ENCODE measurements around the gene MRPS18B. TPM values are rescaled to one million over a fixed set of nuclear protein-coding genes. Genes with fewer than 3 reads are reported as not detected.

Gene MRPS18B
- total RNA-seq, 1 experiment from 2014 or later: 48.8 TPM

DNA sequence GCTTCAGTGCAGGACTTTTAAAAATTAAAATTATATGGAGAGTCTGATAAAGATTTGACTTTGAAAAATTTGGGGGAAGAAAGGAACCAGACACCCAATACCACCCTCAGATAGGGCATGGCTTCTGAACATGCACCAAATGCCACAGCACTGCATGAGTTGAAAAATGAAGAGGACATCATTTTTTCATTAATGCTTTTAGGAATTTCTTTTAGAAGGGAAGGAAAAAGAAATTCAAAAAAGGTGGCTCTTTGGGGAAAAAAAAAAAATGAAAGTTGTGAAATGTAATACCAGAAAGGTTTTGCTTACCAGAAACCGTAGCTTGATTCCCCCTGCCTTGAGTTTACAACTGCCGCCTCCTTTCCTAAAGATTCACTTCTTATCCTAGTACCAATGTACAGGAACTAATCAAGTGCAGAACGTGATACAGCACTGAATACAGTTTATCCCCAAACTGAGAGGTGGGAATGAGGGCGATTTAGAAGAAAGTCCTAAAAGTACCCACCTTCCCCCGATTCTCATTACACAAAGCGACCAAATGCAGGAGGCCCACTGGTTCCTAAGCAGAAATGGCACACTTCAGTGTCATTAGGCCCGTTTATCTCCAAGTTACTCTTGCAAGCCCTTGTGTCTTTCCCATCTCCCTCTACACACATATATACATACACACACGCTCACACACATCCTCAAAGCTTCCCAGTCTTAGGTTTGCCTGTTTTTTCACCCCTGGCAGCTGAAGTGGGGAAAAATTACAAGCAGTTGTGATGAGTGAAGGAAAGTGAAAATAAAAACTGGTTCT lies 3.4 kb upstream of the MRPS18B start:
- H3K36me3 ChIP-seq: peaks cover 34% of the 10 kb centered on the region
- DNase-seq: no peak
- H3K4me1 ChIP-seq: peaks cover 4% of the 10 kb centered on the region; the same call in 1 of the 2 replicates
- peak overlapping the region; percentile 75; the same call in 1 of the 2 replicates for H3K4me3 ChIP-seq
- H3K27ac ChIP-seq: no peak overlapping the region
- no peaks in the 10 kb centered on the region for H3K27me3 ChIP-seq
- H3K9me3 ChIP-seq (replicated peaks): no peaks in the 10 kb centered on the region

DNA sequence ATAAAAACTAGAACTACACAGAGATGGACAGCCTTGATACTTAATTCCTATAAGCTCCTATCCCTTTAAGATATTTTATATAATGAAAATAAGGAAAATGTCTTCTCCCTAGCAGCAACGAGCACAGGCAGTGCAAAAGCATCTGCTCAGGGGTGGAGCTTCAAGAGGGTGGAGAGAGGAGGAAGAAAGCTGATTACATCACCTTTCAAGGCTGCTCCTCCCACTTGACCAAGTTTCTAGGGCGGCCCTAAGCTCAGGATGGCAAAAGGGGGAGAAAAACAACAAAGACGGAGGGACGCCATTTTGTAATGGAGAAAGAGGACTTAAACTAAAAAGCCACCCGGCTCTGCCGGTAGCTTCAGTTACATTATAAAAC lies 2.8 kb upstream of the MRPS18B start:
- Histone ChIP-seq H3K4me1 (peaks cover 4% of the 10 kb centered on the region; the same call in 1 of the 2 replicates), H3K27ac (peak overlapping the region; percentile 98), H3K36me3 (peaks cover 29% of the 10 kb centered on the region), H3K4me3 (peak overlapping the region; percentile 75), H3K9me3 (replicated peaks) (no peaks in the 10 kb centered on the region), H3K27me3 (no peaks in the 10 kb centered on the region)
- DNase-seq: peak; percentile 90 to 96

DNA sequence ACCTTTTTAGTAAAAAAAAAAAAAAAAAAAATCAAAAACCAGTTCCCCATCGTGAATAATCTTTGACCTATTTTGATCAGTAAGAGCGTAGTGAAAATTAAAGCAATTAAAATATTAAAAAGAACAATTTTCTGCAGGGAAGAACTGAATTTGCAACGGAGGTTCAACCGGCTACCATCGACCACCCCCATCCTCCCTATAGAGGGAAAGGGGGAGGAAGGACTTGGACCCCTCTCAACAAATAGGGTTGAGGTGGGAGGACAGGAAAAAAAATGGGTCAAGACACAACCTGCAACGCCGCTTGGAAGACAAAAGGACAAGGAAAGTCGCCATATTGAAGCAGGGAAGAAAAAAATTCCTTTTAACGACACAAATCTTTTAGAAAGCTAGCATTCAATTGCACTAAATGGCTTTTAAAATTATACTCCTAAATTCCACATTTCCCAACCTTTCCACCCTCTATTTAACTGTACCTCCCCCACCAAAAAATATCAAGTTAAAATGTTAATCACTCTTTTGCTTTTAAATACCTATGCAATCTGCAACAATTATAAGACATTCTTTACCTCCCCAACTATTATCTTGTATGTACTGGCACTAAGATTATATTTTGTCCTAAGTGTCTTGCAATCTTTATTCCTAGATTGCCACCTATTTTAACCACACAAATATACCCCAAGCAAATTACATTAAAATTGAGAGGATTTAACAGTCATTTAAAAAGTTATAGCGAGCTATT lies 2.3 kb upstream of the MRPS18B start:
- Histone ChIP-seq H3K36me3 (peaks cover 29% of the 10 kb centered on the region), H3K4me3 (peak overlapping the region; percentile 75), H3K9me3 (replicated peaks) (no peaks in the 10 kb centered on the region)

DNA sequence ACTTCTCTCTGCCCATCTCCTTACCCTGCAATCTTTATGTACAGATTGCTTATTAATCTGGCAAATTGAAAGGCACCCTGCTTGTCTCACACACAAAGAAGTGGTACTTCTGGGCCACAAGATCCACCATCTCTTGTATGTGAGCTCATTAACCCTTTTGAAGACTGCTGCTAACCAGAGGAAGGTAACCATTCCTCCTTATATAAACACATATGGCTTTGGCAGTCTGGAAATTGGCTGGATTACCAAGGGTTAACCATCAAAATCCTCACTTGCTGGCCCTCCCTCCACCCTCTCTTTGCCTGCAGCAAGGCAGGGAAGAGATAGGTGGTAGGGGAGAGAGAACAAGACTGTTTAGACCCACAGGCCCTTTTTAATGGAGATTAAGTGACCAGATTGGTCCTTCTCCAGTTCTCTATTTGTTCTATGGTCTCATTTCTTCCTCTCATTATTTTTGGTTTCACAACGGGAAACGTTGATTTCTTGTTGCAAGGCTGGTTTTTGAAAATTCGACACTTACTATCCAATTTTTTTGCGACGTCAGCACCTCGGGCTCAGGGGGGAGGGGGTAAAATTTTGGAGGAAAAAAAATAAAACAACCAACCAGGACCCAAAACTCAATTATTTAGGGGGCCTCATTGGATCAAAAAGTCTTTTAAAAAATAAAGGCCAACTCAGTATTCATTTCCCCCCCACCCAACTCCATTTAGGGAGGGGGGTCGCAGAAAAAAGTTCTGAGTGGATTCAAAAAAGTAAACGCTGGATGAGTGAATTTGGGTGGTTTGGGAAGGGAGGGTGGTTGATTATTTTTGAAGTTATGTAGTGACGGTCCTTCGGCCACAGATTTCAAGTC lies 1.5 kb upstream of the MRPS18B start:
- Histone ChIP-seq H3K4me1 (peaks cover 4% of the 10 kb centered on the region; the same call in 1 of the 2 replicates), H3K4me3 (peak overlapping the region; percentile 75), H3K9me3 (replicated peaks) (no peaks in the 10 kb centered on the region), H3K27ac (peak overlapping the region; percentile 98), H3K36me3 (peaks cover 29% of the 10 kb centered on the region), H3K27me3 (no peaks in the 10 kb centered on the region)
- peak in 1 of 2 experiments; percentile 48 for DNase-seq

More for the DNA sequence above, 2.3 kb upstream of the MRPS18B start:
- Histone ChIP-seq H3K27ac (peak overlapping the region; percentile 98), H3K27me3 (no peaks in the 10 kb centered on the region), H3K4me1 (peaks cover 4% of the 10 kb centered on the region; the same call in 1 of the 2 replicates)
- DNase-seq: peak; percentile 58 to 77

DNA sequence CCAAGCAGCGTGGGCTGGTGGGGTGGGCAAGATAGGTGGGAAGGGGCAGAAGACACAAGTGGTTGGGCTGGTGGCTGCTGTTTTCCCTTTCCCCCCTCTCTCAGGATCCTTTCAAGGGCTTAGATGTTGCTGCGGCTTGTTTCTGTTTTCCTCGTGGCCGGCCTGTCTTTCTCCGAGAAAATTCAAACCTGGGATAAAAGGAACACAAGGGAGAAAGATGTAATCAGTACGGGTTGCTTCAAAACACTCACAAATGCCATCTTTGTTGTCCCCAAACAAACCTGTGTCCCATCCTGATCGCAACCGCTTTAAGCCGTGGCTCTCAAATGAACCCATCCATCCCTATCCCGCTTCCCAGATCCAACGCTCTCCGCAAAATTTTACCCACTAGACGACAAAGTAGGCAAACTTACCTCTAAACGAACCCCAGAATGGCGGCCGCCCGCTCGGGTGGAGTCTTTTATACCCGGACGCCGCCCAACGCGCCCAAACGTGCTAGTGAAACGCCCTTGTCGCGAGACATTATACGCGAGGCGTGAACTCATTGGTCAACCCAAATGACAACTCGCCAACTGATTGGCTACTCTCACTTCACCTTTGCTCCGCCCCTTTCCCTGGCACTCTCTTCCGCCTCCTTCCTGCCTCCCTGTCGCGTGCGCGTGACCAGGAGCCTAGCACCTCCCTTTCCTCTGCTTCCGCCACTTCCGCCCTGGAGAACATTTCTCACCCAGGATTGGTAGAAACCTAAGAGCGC lies 652 bp upstream of the MRPS18B start, which contains the start of gene PPP1R10:
PPP1R10 (minus strand) TSS at position 433 of the 754 bp plus-strand sequence. CDS start 7,299 bp downstream, outside the sequence.
- no peaks in the 10 kb centered on the region for H3K9me3 ChIP-seq (replicated peaks)
- H3K27me3 ChIP-seq: no peaks in the 10 kb centered on the region
- peaks cover 27% of the 10 kb centered on the region for H3K36me3 ChIP-seq
- H3K4me1 ChIP-seq: peaks cover 4% of the 10 kb centered on the region; the same call in 1 of the 2 replicates
- DNase-seq: peak; percentile 99 to 100
- H3K27ac ChIP-seq: peak within 1 kb of the TSS; percentile 98
- H3K4me3 ChIP-seq: peak within 1 kb of the TSS; percentile 75

DNA sequence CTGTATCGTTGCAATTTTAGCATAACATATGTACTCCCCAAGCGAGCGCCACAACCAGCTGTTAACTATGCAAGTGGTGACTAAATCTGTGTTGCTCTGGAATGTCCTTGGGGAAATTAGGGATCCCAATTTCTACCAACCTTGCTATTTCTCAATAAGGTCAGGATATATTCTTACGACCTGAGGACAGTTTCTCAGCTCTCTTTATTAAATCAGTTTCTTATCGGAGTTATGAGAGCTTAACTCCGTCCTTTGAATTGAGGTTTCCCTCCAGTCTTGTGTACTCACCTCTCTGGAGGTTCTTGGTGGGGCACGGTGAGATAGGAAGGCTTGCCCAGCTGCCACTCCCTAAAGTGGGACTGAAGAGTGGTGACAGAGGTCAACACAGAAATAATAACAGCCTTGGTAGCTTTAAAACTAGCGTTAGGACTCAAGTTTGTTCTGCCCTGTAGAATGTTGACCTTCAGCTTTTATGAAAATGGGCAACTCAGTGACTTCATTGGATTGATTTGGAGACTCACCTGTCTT lies 694 bp downstream of the MRPS18B start:
- no peaks in the 10 kb centered on the region for H3K9me3 ChIP-seq (replicated peaks)
- peaks cover 26% of the 10 kb centered on the region for H3K36me3 ChIP-seq
- H3K27ac ChIP-seq: peak overlapping the region; percentile 98
- DNase-seq: peak in 1 of 2 experiments; percentile 26
- peak overlapping the region; percentile 75 for H3K4me3 ChIP-seq
- H3K27me3 ChIP-seq: no peaks in the 10 kb centered on the region
- peaks cover 4% of the 10 kb centered on the region; the same call in 1 of the 2 replicates for H3K4me1 ChIP-seq

DNA sequence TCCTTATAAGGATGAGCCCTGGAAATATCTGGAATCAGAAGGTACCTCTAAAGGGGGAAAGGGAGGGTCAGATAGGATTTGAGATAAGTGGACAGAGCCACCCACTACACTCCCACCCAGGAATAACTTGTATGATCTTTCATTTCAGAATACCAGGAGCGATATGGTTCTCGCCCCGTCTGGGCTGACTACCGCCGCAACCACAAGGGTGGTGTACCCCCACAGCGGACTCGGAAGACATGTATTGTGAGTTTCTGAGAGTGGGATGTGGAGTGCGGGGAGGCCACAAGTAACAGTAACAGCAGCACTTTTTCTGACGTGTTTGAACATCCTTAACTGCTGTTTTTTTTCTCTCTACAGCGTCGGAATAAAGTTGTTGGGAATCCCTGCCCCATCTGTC lies 1.9 kb downstream of the MRPS18B start:
- no peak overlapping the region for H3K27ac ChIP-seq
- DNase-seq: no peak
- H3K27me3 ChIP-seq: no peaks in the 10 kb centered on the region
- H3K36me3 ChIP-seq: peaks cover 30% of the 10 kb centered on the region
- no peaks in the 10 kb centered on the region for H3K9me3 ChIP-seq (replicated peaks)
- peaks cover 2% of the 10 kb centered on the region; the same call in 1 of the 2 replicates for H3K4me1 ChIP-seq
- H3K4me3 ChIP-seq: no peak overlapping the region

DNA sequence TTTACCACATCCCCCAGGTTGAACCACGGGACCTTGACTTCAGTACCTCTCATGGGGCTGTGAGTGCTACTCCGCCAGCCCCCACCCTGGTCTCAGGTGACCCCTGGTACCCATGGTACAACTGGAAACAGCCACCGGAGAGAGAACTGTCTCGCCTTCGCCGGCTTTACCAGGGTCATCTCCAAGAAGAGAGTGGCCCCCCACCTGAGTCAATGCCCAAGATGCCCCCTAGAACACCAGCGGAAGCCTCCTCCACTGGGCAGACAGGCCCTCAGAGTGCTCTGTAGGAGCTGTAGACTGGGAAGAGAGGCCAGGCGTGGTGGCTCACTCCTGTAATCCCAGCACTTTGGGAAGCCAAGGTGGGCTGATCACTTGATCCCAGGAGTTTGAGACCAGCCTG lies 7.9 kb downstream of the MRPS18B start:
- no peak for DNase-seq
- Histone ChIP-seq H3K9me3 (replicated peaks) (no peaks in the 10 kb centered on the region), H3K4me1 (peaks cover 10% of the 10 kb centered on the region), H3K27me3 (no peaks in the 10 kb centered on the region), H3K27ac (peak overlapping the region; percentile 96; the same call in 1 of the 2 replicates), H3K36me3 (peaks cover 30% of the 10 kb centered on the region), H3K4me3 (no peak overlapping the region)

DNA sequence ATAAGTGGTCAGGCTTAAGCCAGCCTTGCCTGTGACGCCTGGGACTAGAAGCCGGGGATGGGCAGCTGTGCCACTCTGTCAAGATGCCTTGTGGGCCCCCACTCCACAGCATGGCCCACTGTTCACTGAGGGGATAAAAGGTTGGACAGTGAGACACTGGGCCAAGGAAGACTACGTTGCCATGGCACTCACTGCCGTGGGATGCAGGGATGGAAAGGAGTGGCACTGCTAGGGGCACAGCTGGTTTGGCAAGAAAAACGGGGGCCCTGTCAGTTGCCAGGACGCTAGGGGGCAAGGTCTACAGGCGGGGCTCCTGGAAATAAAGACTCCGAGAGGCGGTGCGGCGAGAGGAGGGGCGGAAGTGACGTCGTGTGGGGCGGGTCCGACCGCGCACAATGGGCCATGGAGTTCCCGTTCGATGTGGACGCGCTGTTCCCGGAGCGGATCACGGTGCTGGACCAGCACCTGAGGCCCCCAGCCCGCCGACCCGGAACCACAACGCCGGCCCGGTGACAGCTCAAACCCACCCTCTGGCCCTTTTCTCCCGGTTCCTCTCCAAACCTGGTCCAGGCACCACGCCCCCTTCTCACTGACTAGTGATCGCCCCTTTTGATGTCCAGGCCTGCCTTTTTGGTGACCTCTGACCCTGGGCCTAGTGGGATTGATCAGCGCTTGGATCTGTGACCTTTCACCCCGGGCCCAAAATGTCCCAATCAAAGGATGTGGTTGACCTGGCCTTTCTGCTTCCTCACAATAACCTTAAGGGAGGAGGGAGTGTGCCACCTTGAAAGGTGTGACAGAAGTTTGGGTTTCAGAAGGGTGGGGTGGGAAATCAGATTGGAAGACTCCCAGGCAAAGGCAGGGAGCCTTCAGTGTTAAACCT lies 9.1 kb downstream of the MRPS18B start, which contains the start of gene ATAT1:
ATAT1 (plus strand) TSS at position 391 of the 883 bp plus-strand sequence.
- peak within 1 kb of the TSS; percentile 96 for H3K27ac ChIP-seq
- peaks cover 10% of the 10 kb centered on the region for H3K4me1 ChIP-seq
- H3K9me3 ChIP-seq (replicated peaks): no peaks in the 10 kb centered on the region
- peak; percentile 91 to 93 for DNase-seq
- H3K4me3 ChIP-seq: peak within 1 kb of the TSS; percentile 72
- peaks cover 32% of the 10 kb centered on the region for H3K36me3 ChIP-seq
- H3K27me3 ChIP-seq: no peaks in the 10 kb centered on the region

DNA sequence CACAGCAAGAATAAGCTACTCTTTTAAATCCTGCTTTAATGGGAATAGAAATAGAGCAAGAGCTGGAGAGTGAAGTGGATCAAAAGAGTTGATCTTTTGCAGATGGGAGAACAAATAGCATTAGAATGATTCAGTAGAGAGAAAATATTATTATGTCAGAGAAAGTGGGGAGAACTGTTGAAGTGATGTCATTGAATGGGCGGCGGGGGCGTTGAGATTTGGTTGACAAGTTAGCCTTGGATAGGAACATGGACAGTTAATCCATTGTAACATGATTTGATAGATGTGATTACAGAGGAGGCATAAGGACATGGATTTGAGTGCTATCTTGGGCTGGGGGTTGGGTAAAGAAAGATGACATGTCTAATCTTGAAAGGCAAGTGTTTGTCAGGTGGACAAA lies 18.2 kb downstream of the MRPS18B start:
- peaks cover 4% of the 10 kb centered on the region; the same call in 1 of the 2 replicates for H3K36me3 ChIP-seq
- no peaks in the 10 kb centered on the region for H3K9me3 ChIP-seq (replicated peaks)

DNA sequence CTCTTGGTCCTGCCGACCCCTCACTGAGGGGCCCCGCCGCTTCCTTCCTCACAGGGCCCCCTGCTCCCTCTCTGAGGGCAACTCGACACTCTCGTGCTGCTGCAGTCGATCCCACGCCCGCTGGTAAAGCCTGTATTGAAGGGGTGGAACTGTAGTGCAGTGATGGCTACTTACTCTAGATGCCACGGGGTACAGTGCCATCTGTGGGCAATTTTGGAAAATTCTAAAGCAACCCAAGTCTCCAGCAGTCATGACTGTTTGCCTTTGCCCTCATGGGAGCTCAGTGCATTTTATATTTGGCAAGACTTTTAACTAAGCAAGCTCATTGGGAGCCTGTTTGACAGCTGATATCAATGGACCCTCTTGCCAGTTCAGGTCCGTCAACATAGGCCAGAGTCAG lies 22.8 kb downstream of the MRPS18B start:
- Histone ChIP-seq H3K4me3 (no peak overlapping the region), H3K4me1 (no peaks in the 10 kb centered on the region), H3K36me3 (peaks cover 7% of the 10 kb centered on the region; the same call in 1 of the 2 replicates), H3K27me3 (no peaks in the 10 kb centered on the region), H3K9me3 (replicated peaks) (no peaks in the 10 kb centered on the region), H3K27ac (no peak overlapping the region)
- no peak for DNase-seq

More for the DNA sequence above, 18.2 kb downstream of the MRPS18B start:
- H3K4me3 ChIP-seq: no peak overlapping the region
- H3K4me1 ChIP-seq: no peaks in the 10 kb centered on the region
- H3K27ac ChIP-seq: no peak overlapping the region
- no peaks in the 10 kb centered on the region for H3K27me3 ChIP-seq
- DNase-seq: no peak

DNA sequence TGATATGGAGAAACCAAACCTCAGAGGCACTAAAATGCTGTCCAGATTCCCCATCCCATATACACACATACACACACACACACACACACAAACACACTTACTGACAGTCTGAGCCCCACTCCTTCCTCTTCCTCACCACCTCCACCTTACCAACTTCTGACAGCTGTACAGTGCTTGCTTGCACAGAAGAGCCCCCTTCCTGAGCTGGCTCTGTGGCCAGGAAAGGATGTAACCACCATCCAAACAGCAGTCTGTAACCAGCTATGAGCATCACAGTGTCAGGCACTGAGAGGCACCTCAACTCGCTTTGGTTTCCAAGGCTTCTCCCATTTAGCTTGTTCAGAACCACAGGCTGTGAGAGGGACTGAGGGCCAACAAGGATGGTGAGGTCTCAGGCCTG lies 23.4 kb downstream of the MRPS18B start:
- no peaks in the 10 kb centered on the region for H3K9me3 ChIP-seq (replicated peaks)
- H3K36me3 ChIP-seq: peaks cover 7% of the 10 kb centered on the region; the same call in 1 of the 2 replicates
- no peaks in the 10 kb centered on the region for H3K4me1 ChIP-seq
- DNase-seq: no peak
- H3K27me3 ChIP-seq: no peaks in the 10 kb centered on the region
- H3K4me3 ChIP-seq: no peak overlapping the region
- no peak overlapping the region for H3K27ac ChIP-seq

Data from SJCRH30 (cell line).